Ammon's horn (tissue), 1 donor: ENCODE measurements around the gene SLC31A1.
"Not testable (repeated sequence)": the region's sequence is repeated elsewhere in the genome, so short reads cannot be mapped to it uniquely, and the experiment has no call there.

Experiments used
- DNase-seq: peaks from one replicate; pipeline ENCODE4 v3.0.0-alpha.2; 2016; ENCODE audit warnings: low spot score

Gene SLC31A1

DNA sequence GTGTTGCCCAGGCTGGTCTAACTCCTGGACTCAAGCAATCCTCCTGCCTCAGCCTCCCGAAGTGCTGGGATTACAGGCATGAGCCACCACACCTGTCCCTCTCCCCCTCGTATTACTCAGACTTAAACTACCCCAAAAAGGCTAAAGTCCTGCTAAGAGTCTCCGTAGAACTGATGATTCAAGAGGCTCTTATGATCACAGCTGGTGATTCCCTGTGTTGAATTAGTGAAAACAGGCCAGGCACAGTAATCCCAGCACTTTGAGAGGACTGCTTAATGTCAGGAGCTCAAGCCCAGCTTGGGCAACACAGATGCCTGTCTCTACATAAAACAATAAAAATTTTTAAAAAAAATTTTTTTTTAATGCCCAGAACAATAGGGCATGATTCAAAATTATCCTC is 44.8 kb downstream of the SLC31A1 start:
- no peak for DNase-seq

DNA sequence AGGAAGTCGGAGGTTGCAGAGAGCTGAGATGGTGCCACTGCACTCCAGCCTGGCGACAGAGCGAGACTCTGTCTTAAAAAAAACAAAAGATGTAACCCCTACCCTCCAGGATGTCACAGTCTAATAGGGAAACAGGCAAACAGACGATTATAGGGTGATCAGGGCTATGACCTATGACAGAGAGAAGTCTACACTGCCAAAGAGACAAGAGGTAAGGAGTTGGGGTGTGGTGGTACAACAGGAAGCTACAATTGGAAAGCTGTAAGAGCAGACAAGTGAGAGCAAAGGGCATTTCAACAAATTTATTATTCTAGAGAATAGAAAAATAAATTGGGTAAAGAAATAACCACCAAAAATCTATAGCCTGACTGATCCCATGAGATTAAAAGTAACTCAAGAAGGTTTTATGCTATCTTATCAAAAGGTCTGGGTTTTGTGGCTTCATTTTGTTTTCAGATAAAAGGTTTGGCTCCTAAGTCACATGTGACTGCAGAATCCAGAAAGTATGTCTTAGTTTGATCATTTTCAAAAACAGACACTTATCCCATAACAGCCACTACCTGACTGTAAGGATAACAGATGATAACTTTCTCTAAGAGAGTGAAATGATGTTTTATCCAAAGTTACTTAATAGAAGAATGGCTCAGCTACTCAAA is 46.7 kb downstream of the SLC31A1 start:
- DNase-seq: no peak

DNA sequence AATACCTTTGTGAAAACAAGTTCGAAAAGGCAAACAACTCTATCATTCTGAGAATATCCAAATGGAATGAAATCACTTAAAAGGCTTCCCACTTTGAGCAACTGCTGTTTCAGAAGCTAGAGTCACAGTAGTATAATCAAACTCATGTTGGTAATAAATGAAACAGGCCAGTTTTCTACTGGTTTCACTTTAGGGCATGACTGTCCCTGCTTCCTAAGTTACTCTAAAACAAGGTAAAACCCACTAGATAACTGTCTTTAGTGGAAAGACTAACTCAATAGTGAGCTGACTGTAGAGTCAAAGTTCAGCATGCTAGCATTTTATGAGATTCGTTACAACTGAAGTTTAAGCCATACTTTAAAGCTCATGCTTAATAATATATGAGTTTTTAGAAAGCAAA is 48.0 kb downstream of the SLC31A1 start:
- no peak for DNase-seq

DNA sequence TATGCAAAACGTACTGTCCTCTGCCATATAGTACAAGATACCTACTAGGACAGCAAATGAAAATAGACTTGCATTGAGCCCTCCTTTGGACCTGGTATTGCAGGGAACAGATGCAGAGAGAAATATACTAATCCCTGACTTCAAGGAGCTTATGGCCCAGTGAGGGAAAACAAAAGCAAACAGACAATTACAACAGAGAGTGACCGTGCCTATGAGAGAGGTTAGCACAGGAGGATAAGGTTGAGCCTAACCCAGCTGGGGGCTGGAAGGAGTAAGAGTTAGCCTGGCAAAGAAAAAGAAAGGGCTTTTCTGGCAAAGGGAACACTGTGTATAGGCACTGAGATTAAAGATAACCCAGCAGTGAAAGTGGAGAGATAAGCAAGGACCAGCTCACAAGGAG is 48.5 kb downstream of the SLC31A1 start:
- no peak for DNase-seq

- peak; percentile 47 for DNase-seq
These were observed 53.3 kb downstream of the SLC31A1 start for GRCh38 chr9:113274474-113275156.

DNA sequence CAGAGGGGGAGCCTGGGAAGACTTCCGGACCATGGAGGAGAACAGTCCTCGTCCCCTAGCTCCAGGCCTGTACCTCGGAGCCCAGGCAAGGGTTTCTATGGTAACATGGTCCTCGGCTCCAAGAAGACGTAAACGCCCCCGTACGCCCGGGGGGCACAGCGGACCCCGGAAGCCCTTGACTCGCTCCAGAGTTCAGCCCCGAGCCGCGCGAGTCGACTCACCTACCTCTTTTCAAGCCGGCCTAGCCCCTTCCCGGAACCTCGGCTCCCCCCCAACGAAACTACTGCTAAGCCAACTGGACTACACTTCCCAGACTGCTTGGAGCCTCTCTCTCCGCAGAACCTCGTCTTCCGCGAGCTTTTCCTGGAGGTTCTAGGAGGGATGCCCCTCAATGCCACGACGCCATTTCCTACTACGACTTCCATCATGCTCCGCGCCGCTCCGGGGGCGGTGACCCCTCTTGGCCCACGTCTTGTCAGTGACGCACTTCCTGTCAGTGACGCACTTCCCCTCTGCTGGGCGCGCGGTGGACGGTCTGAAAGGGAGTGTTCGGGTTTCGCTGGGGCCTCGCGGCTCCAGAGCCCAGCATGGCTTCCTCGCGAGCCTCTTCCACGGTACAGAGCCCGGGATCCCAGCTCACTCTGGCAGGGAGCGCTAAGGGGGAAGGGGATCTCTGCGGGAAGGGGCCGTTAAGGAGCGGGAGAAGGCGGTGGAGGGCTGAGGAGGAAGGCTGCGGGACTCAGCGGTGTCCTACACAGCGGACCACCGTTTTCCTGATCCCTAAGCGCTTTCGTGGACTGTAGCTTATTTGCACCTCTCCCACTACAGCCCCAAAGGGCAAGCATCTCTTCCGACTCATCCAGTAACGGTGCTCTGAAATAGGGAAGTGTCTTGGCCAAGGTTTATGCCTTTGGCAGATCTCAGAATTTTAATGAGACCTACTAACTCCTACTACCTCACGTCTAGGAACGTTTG is 54.1 kb downstream of the SLC31A1 start, which contains the start of the genes CDC26 and PRPF4:
CDC26 (minus strand) TSS at position 416 of the 975 bp plus-strand sequence. CDS start 3,065 bp downstream, outside the sequence.
PRPF4 (plus strand) TSS at position 502 of the 975 bp plus-strand sequence; CDS start at position 588, 86 bp downstream.
- peak; percentile 99 for DNase-seq

GRCh38 chr9:113278840-113279239 is 57.5 kb downstream of the SLC31A1 start:
- no peak for DNase-seq

GRCh38 chr9:113281356-113281755 is 60.0 kb downstream of the SLC31A1 start:
- DNase-seq: no peak

GRCh38 chr9:113289091-113289490 is 67.7 kb downstream of the SLC31A1 start:
- no peak for DNase-seq

DNA sequence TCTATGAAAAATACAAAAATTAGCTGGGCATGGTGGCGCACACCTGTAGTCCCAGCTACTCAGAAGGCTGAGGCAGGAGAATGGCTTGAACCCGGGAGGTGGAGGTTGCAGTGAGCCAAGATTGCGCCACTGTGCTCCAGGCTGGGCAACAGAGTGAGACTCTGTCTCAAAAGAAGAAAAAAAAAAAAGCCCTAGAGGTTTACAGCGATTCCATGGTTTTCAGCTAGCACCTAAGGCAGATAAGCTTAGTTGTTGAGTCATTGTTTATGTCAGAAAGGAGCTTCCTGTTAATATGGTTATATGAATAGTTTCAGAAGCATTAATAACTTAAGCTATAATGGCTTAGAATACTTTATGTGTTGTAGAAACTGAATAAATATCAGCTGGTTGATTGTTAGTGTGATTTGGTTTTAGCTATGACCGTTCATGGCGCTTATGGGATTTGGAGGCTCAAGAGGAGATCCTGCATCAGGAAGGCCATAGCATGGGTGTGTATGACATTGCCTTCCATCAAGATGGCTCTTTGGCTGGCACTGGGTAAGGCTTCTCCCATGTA is 68.8 kb downstream of the SLC31A1 start:
- no peak for DNase-seq

- no peak for DNase-seq
These were observed 72.0 kb downstream of the SLC31A1 start for GRCh38 chr9:113293285-113293878.

GRCh38 chr9:113296247-113296646 is 74.9 kb downstream of the SLC31A1 start:
- not testable (repeated sequence) for DNase-seq

DNA sequence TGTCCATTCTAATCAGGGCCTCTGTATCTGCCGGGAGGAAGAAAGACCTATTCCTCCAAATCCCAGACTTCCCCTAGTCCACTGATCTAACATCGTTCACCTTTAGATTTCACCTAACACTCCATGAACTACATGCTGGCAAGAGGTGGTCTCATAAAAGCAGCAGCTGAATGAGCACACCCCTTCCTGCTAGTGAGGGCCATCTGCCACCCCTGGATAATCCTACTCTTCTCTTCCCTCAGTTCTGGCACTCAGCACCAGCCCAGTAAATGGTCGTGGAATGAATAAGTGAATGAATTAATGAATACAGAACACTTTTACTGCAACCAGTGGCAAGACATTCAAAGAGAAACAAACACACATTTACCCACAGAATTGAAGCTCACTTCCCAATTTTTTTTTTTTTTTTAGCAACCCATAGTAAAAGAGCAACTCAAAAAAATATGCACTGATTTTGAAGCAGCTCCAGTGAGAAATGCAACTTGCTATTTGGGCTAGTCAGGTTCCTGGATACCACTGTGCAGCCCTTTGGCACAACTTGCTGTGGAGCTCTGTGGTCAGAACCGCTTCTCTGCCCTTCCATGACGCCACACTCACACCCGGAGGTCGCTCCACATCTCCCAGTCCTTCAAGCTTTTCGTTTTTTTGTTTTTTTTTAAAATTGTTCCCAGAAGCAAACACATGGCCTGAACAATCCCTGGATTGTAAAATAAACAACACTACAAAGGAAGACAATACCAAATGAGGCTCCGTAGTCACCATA is 75.6 kb downstream of the SLC31A1 start:
- DNase-seq: no peak

GRCh38 chr9:113298311-113298710 is 77.0 kb downstream of the SLC31A1 start:
- DNase-seq: no peak

DNA sequence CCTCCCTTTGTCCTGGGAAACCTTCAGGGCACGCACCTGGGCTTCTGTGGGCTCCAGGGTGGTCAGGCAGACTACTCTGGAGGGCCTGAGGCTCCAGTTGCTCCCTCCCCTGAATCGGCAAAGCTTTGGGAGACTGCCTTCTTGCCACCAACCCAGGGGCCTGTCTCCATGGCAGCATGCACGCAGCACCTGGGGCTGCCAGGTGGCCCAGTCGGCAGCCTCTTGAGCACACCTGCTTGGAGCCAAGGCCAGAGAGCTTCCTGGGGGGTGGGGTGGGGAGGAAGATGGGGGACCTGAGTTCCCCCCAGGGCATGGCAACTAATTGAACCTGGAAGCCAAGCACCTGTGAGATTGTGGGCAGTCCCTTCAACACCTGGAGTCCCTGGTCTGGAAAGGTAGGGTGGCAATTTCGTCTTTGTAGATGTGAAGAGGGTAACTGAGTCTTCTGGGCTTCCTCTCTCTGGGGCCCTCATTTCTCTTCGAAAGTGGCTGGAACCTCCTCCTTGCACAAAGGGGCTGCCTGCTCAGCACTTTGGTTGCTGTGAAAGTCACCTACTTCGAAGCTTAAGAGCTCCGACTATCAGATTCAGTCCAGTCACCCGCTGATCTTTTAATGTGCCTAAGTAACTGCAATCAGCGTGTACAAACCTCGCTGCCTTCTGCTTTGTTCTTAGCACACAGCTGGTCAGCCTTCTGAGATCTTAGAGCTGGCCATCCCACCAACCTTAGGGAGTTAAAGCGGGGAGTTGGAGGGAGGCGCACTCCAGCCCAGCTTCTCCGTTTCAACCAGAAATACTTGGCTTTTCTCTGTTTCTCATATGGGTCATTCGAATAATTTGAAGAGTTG is 77.8 kb downstream of the SLC31A1 start:
- no peak for DNase-seq

DNA sequence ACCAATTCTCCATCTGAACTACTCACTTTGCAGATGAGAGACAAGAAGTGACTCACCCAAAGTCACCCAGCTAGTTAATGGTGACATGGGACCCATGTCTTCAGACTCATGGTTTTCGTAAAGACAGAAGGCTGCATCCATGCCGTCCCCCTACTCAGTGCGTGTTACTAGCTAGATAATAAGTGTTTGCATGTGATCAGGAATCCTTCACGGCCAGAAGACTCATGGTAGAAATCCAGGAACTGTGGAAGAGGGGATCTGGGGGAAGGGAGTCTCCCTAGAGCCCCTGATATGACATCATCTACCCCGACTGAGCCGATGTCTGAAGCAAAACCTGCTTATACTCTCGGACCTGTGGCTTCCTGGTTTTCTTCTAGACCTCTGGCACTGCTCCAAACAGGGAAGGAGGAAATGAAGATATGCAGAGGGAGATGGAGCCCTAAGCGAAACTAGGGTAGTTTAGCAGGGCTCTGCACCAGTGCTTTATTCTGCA is 78.5 kb downstream of the SLC31A1 start:
- peak; percentile 38 for DNase-seq

DNA sequence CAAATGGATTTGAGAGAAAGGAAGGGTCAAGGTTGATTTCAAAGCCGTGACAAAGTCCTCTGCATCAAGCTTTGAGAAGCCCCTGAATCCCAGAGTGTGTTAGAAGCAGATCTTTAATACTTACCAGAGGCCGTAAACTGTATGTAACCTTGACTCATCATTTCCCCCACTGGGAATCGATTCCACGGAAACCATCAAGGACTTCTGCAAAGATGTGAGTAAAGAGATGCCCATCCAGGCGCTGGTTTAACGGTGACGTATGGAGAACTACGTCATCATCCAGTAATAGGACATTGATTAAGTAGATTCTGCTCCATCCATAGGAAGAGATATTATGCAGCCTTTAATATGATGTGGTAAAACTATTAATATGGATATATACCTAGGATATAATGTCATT is 80.2 kb downstream of the SLC31A1 start:
- DNase-seq: no peak

- DNase-seq: no peak
These were observed 81.6 kb downstream of the SLC31A1 start, which contains the start of gene RNF183 for GRCh38 chr9:113302792-113303418. Gene RNF183, minus strand, starts transcription at chr9:113303376. Its CDS starts 5,192 bp downstream, at chr9:113298184.

DNA sequence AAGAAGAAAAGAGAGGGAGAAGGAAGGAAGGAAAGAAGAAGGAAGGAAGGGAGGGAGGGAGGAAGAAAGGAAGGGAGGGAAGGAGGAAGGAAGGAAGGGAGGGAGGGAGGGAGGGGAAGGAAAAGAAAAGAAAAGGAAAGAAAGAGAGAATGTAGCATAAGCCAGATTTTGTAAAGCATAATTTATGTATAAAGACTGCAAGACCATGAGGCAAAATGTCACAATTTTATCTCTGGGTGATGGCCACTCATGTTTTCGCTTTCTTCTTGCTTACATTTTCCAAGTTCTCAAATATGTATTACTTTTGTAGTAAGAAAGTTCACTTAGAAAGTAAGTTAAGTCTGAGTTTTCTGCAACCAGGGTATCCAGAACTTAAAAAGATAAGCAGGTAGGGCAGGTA is 85.2 kb downstream of the SLC31A1 start:
- DNase-seq: no peak
